Liver (tissue), 9 donors: Measurements from ENCODE around the gene ICAM5. TPM values are rescaled to one million over a fixed set of nuclear protein-coding genes. Genes with fewer than 3 reads are reported as not detected.

Source experiments
- DNase-seq: peaks from one replicate; pipeline ENCODE4 v3.0.0-alpha.2; 2017; ENCODE audit warnings: low spot score
- H3K27ac ChIP-seq, 2 donors: one replicate each; pipeline ENCODE4 v1.7.0; 2013; ENCODE audit warnings: inconsistent platforms in 2 of 2, low read length in 2 of 2, control low read depth in 1 of 2, low read depth in 1 of 2, mild to moderate bottlenecking in 1 of 2
- H3K27me3 ChIP-seq, 4 donors: one replicate each; pipeline versions ENCODE4 v1.6.1 to v1.7.0; 2013; ENCODE audit warnings: low read length in 3 of 4, inconsistent platforms in 1 of 4, mild to moderate bottlenecking in 1 of 4, moderate library complexity in 1 of 4; ENCODE audit not compliant: control insufficient read depth in 4 of 4, insufficient read depth in 4 of 4
- H3K36me3 ChIP-seq, 4 donors: one replicate each; pipeline versions ENCODE4 v1.6.1 to v1.7.0; 2013; ENCODE audit warnings: low read length in 3 of 4, mild to moderate bottlenecking in 3 of 4, low read depth in 1 of 4, moderate library complexity in 1 of 4; ENCODE audit not compliant: control insufficient read depth in 4 of 4, insufficient read depth in 3 of 4
- H3K4me1 ChIP-seq, 4 donors: one replicate each; pipeline versions ENCODE4 v1.6.1 to v1.7.0; 2013; ENCODE audit warnings: low read length in 3 of 4, mild to moderate bottlenecking in 3 of 4, moderate library complexity in 1 of 4; ENCODE audit not compliant: control insufficient read depth in 4 of 4, insufficient read depth in 4 of 4
- H3K4me3 ChIP-seq, 3 donors: one replicate each; pipeline versions ENCODE4 v1.6.1 to v1.7.0; 2013; ENCODE audit warnings: low read length in 3 of 3, control low read depth in 1 of 3, low read depth in 1 of 3, mild to moderate bottlenecking in 1 of 3
- H3K9ac ChIP-seq, 2 donors: one replicate each; pipeline ENCODE4 v1.7.0; 2013; ENCODE audit warnings: low read length in 2 of 2, mild to moderate bottlenecking in 2 of 2, moderate library complexity in 2 of 2, control low read depth in 1 of 2, low read depth in 1 of 2
- H3K9me3 ChIP-seq, 4 donors: one replicate each; pipeline versions ENCODE4 v1.6.1 to v1.7.0; 2013; ENCODE audit warnings: low read length in 3 of 4; ENCODE audit not compliant: control insufficient read depth in 4 of 4
- EGR1 ChIP-seq, 2 donors: IDR thresholded peaks; 2 replicates each; pipeline ENCODE4 v1.6.1; 2016 to 2018; ENCODE audit warnings: antibody characterized with exemption in 2 of 2, low read depth in 2 of 2
- FOXA1 ChIP-seq: IDR thresholded peaks from 2 replicates; pipeline ENCODE4 v1.6.1; 2016; ENCODE audit warnings: antibody characterized with exemption
- FOXA2 ChIP-seq: IDR thresholded peaks from 2 replicates; pipeline ENCODE4 v1.6.1; 2016; ENCODE audit warnings: antibody characterized with exemption
- GABPA ChIP-seq, 2 donors: IDR thresholded peaks in 1 of 2; conservative IDR thresholded peaks in 1 of 2; 2 replicates each; pipeline ENCODE4 v1.6.1; 2016; ENCODE audit warnings: antibody characterized with exemption in 2 of 2, mild to moderate bottlenecking in 1 of 2, moderate library complexity in 1 of 2
- RAD21 ChIP-seq, 2 donors: IDR thresholded peaks; 2 replicates each; pipeline ENCODE4 v1.6.1; 2016; ENCODE audit warnings: antibody characterized with exemption in 2 of 2, mild to moderate bottlenecking in 2 of 2
- SP1 ChIP-seq: IDR thresholded peaks from 2 replicates; pipeline ENCODE4 v1.6.1; 2018; ENCODE audit warnings: antibody characterized with exemption, mild to moderate bottlenecking
- TAF1 ChIP-seq: conservative IDR thresholded peaks from 2 replicates; pipeline ENCODE4 v1.6.1; 2016; ENCODE audit warnings: antibody characterized with exemption, mild to moderate bottlenecking
- YY1 ChIP-seq: IDR thresholded peaks from 2 replicates; pipeline ENCODE4 v1.6.1; 2016; ENCODE audit warnings: antibody characterized with exemption, mild to moderate bottlenecking
- WGBS: extraction: QIAGEN DNeasy Blood & Tissue Kit; methylation state at CpG from one replicate; pipeline ENCODE4 v1.1.7; 2013; 5-methylcytosine and 5-hydroxymethylcytosine counted together
- polyA plus RNA-seq, 2 donors: library from polyadenylated mRNA; stranded (reverse) in 1 of 2; unstranded in 1 of 2; fragments of 200-250 nt in 1 of 2; fragments of >200 nt in 1 of 2; fragmentation: Nextera tagmentation in 1 of 2; extraction: Ambion mirVana in 1 of 2; gene quantifications; one replicate each; pipeline versions ENCODE4 v1.2.1 to v1.2.3, GENCODE V29; 2013 to 2015
- total RNA-seq, 2 donors: library from RNA; depleted of rRNA; stranded (reverse); fragments of >200 nt; gene quantifications; one replicate each; pipeline ENCODE4 v1.2.3, GENCODE V29; 2014
- TF ChIP-seq, protein P1 (sequence below): IDR thresholded peaks from 2 replicates; pipeline ENCODE4 v1.6.1; 2016; ENCODE audit warnings: antibody characterized with exemption
- TF ChIP-seq, protein P2 (sequence below): IDR thresholded peaks from 2 replicates; pipeline ENCODE4 v1.6.1; 2016; ENCODE audit warnings: antibody characterized with exemption, mild to moderate bottlenecking
- donor health status: healthy.
- donor health status: healthy.
- donor health status: healthy.
- donor health status: healthy.
- donor health status: healthy.

Gene ICAM5
- total and polyA plus RNA-seq, 4 donors, result 0.02 to 2.5 (median 1.0) TPM; not detected in 1

DNA sequence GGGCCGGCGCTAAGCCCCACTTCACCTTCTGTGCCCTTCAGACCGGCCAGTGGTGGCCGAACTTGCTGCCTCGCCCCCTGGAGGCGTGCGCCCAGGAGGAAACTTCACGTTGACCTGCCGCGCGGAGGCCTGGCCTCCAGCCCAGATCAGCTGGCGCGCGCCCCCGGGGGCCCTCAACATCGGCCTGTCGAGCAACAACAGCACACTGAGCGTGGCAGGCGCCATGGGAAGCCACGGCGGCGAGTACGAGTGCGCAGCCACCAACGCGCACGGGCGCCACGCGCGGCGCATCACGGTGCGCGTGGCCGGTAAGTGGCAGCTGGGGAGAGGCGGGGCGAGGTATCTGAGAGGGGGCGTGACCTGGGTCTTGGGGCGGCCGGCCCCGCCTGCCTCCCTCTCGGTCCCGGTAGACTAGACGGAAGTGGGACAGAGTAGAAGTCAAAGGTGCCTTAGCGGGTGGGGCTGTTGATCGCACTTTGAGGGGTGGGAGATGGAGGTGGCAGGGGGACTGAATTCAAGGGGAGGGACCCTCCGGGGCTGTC lies 5.6 kb downstream of the ICAM5 start:
- no peak for DNase-seq
- Histone ChIP-seq H3K9ac (no peak overlapping the region), H3K4me1 (peaks cover 18 to 30% (median 23%) of the 10 kb centered on the region in 4 donors), H3K36me3 (no peaks in the 10 kb centered on the region), H3K4me3 (peak overlapping the region in 1 of 3 donors; percentile 26), H3K27ac (no peak overlapping the region), H3K27me3 (peaks cover 2 to 13% (median 7%) of the 10 kb centered on the region in 4 donors), H3K9me3 (no peaks in the 10 kb centered on the region)
- TF ChIP-seq GABPA (IDR thresholded peaks at IDR 0.05 in 1 of 2, conservative IDR thresholded peaks at IDR 0.05 in 1 of 2) (no peak), SP1 (no peak), EGR1 (IDR thresholded peaks at IDR 0.05; ENCODE audit: low read depth in 2 of 2) (no peak), YY1 (no peak), RAD21 (IDR thresholded peaks at IDR 0.05) (no peak)
- TF ChIP-seq, protein P1, sequence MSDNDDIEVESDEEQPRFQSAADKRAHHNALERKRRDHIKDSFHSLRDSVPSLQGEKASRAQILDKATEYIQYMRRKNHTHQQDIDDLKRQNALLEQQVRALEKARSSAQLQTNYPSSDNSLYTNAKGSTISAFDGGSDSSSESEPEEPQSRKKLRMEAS, result no peak
- WGBS, result 2% methylated on average over 48 of the region's 48 CpGs

GRCh38 chr19:10295847-10296591 lies 6.3 kb downstream of the ICAM5 start:
- TF ChIP-seq, protein P2, sequence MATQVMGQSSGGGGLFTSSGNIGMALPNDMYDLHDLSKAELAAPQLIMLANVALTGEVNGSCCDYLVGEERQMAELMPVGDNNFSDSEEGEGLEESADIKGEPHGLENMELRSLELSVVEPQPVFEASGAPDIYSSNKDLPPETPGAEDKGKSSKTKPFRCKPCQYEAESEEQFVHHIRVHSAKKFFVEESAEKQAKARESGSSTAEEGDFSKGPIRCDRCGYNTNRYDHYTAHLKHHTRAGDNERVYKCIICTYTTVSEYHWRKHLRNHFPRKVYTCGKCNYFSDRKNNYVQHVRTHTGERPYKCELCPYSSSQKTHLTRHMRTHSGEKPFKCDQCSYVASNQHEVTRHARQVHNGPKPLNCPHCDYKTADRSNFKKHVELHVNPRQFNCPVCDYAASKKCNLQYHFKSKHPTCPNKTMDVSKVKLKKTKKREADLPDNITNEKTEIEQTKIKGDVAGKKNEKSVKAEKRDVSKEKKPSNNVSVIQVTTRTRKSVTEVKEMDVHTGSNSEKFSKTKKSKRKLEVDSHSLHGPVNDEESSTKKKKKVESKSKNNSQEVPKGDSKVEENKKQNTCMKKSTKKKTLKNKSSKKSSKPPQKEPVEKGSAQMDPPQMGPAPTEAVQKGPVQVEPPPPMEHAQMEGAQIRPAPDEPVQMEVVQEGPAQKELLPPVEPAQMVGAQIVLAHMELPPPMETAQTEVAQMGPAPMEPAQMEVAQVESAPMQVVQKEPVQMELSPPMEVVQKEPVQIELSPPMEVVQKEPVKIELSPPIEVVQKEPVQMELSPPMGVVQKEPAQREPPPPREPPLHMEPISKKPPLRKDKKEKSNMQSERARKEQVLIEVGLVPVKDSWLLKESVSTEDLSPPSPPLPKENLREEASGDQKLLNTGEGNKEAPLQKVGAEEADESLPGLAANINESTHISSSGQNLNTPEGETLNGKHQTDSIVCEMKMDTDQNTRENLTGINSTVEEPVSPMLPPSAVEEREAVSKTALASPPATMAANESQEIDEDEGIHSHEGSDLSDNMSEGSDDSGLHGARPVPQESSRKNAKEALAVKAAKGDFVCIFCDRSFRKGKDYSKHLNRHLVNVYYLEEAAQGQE, result no peak
- TF ChIP-seq SP1, result no peak
- TF ChIP-seq RAD21 (IDR thresholded peaks at IDR 0.05), result no peak
- no peak for TF ChIP-seq FOXA1
- TF ChIP-seq TAF1, result no peak
- TF ChIP-seq, protein P1, result no peak
- TF ChIP-seq EGR1 (IDR thresholded peaks at IDR 0.05; ENCODE audit: low read depth in 2 of 2), result no peak
- no peak for TF ChIP-seq FOXA2
- TF ChIP-seq GABPA (IDR thresholded peaks at IDR 0.05 in 1 of 2, conservative IDR thresholded peaks at IDR 0.05 in 1 of 2), result no peak
- Histone ChIP-seq H3K4me3 (no peak overlapping the region), H3K36me3 (no peaks in the 10 kb centered on the region), H3K9me3 (no peaks in the 10 kb centered on the region), H3K27me3 (peaks cover 2 to 13% (median 7%) of the 10 kb centered on the region in 4 donors), H3K4me1 (peaks cover 14 to 25% (median 17%) of the 10 kb centered on the region in 4 donors), H3K9ac (no peak overlapping the region), H3K27ac (no peak overlapping the region)
- WGBS, result 9% methylated on average over 58 of the region's 58 CpGs
- peak; percentile 75 for DNase-seq
